ENCODE data around the gene CCDC68. TPM values are rescaled to one million over a fixed set of nuclear protein-coding genes. Genes with fewer than 3 reads are reported as not detected.

The CCDC68 gene
- total and polyA plus RNA-seq, 2 donors (not counting 3 experiments of a cell fraction or from before 2014, with no cell fraction given) = 0.72 to 1.0 TPM

DNA sequence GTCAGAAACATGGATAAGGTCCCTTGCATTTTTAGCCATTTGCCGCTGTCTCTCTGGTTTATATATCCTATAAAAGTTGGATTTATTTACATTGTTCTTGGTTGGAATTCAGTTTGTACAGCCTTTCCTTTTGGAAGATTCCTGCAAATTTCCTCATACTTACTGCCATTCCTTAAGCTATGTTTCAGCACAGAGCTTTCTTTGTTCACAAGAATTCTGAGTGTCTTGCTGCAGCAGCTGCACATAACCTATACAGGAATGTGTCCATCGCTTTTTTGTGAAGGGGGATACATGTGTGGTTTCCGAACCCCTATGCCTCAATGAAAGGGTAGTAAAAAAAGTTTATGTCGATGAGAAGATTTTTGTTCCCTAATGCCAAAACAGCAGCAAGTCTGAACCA is 48.3 kb upstream of the CCDC68 start:
- TF ChIP-seq POLR2AphosphoS5 (IDR thresholded peaks at IDR 0.05; ENCODE audit: insufficient read depth, low read depth, low read length) = no peak
- no peaks in the 10 kb centered on the region for H3K79me2 ChIP-seq (ENCODE audit: control insufficient read depth, insufficient read depth, low read length)
- H3K9me1 ChIP-seq (replicated peaks; ENCODE audit: control insufficient read depth, extremely low read depth, insufficient read depth, low read length) = no peaks in the 10 kb centered on the region
- no peaks in the 10 kb centered on the region for H3K4me1 ChIP-seq (ENCODE audit: control insufficient read depth, extremely low read depth, insufficient read depth, low read length)
- no peaks in the 10 kb centered on the region for H3K36me3 ChIP-seq (ENCODE audit: control insufficient read depth in 2 of 2, extremely low read depth in 1 of 2, insufficient read depth in 2 of 2, low read length in 2 of 2)
- intact Hi-C loops (cut with micrococcal nuclease) (no loop called here), dilution Hi-C loops (cut with MboI; ENCODE audit: extremely low pct_ligation_motif_present, low sequenced_read_pairs) (no loop called here)
- H3K9me3 ChIP-seq (replicated peaks; ENCODE audit: control insufficient read depth, insufficient read depth, low read length) = no peaks in the 10 kb centered on the region
- H3K9ac ChIP-seq (replicated peaks; ENCODE audit: extremely low read depth, insufficient read depth, low read length) = no peak overlapping the region
- H3K4me3 ChIP-seq (replicated peaks in 1 of 3; ENCODE audit: insufficient read depth in 1 of 3, low read depth in 1 of 3, low read length in 3 of 3) = no peak overlapping the region
- POLR2A ChIA-PET = no interaction called here
- H4K20me1 ChIP-seq (replicated peaks; ENCODE audit: control insufficient read depth, extremely low read depth, insufficient read depth, low read length) = no peaks in the 10 kb centered on the region
- H2AFZ ChIP-seq (ENCODE audit: low read depth, low read length) = no peak overlapping the region
- CTCF ChIA-PET = interaction anchor here (1.3 kb wide), 1 partner anchor 11 kb away, joined by 3 read pairs; no protein-coding TSS in a partner anchor
- FAIRE-seq (no peak), DNase-seq (ENCODE audit: low read depth, low spot score) (no peak)
- H3K27ac ChIP-seq (ENCODE audit: insufficient read depth, low read depth, low read length) = no peak overlapping the region
- no peak overlapping the region for H3K4me2 ChIP-seq (ENCODE audit: insufficient read depth, low read length)
- peaks cover 6 to 24% of the 10 kb centered on the region in 2 experiments for H3K27me3 ChIP-seq (ENCODE audit: control insufficient read depth in 2 of 2, insufficient read depth in 2 of 2, low read length in 2 of 2)
- no TSS peak for BruUV-seq (replicated peaks)

DNA sequence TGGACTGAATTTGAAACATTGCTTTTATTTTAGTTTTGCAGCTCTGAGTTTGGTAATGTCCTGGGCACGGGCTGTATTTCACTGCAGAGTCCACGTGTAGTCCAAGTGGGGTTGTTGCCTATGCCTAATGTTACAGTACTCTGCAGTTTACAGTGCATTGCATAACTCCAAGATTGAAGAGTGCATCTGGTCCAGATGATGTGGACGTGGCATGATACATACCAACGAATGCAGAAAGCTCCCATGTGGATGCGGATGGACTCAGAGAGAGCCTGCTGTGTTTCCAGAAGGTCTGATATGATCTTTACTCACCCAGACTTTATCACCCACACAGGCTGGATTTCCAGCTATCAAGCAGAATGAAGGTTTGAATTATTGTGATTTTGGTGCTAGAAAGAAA is 44.4 kb upstream of the CCDC68 start:
- Histone ChIP-seq H3K9ac (replicated peaks; ENCODE audit: extremely low read depth, insufficient read depth, low read length) (no peak overlapping the region), H3K27ac (ENCODE audit: insufficient read depth, low read depth, low read length) (no peak overlapping the region), H3K9me1 (replicated peaks; ENCODE audit: control insufficient read depth, extremely low read depth, insufficient read depth, low read length) (no peaks in the 10 kb centered on the region), H3K79me2 (ENCODE audit: control insufficient read depth, insufficient read depth, low read length) (no peaks in the 10 kb centered on the region), H3K9me3 (replicated peaks; ENCODE audit: control insufficient read depth, insufficient read depth, low read length) (no peaks in the 10 kb centered on the region), H2AFZ (ENCODE audit: low read depth, low read length) (no peak overlapping the region), H3K4me3 (replicated peaks in 1 of 3; ENCODE audit: insufficient read depth in 1 of 3, low read depth in 1 of 3, low read length in 3 of 3) (no peak overlapping the region), H4K20me1 (replicated peaks; ENCODE audit: control insufficient read depth, extremely low read depth, insufficient read depth, low read length) (no peaks in the 10 kb centered on the region), H3K27me3 (ENCODE audit: control insufficient read depth in 2 of 2, insufficient read depth in 2 of 2, low read length in 2 of 2) (peaks cover 4 to 16% of the 10 kb centered on the region in 2 experiments), H3K4me2 (ENCODE audit: insufficient read depth, low read length) (no peak overlapping the region), H3K36me3 (ENCODE audit: control insufficient read depth in 2 of 2, extremely low read depth in 1 of 2, insufficient read depth in 2 of 2, low read length in 2 of 2) (no peaks in the 10 kb centered on the region), H3K4me1 (ENCODE audit: control insufficient read depth, extremely low read depth, insufficient read depth, low read length) (no peaks in the 10 kb centered on the region)
- no peak for FAIRE-seq
- intact Hi-C loops (cut with micrococcal nuclease) (no loop called here), dilution Hi-C loops (cut with MboI; ENCODE audit: extremely low pct_ligation_motif_present, low sequenced_read_pairs) (no loop called here)
- ChIA-PET CTCF (interaction anchor here (0.9 to 1.1 kb wide), 3 partner anchors 21 to 324 kb away, joined by 3 read pairs; no protein-coding TSS in a partner anchor), POLR2A (no interaction called here)
- no peak for DNase-seq (ENCODE audit: low read depth, low spot score)
- no TSS peak for BruUV-seq (replicated peaks)
- TF ChIP-seq GATA2 (IDR thresholded peaks at IDR 0.05; ENCODE audit: insufficient read depth, insufficient read length, low read depth, low read length) (no peak), POLR2AphosphoS5 (IDR thresholded peaks at IDR 0.05; ENCODE audit: insufficient read depth, low read depth, low read length) (no peak), JUN (IDR thresholded peaks at IDR 0.05; ENCODE audit: borderline replicate concordance, insufficient read depth, insufficient read length, low read depth) (no peak), POLR2A (IDR thresholded peaks at IDR 0.05; ENCODE audit: low read depth, low read length) (no peak), MYC (IDR thresholded peaks at IDR 0.05; ENCODE audit: low read depth, low read length) (no peak), MAX (IDR thresholded peaks at IDR 0.05; ENCODE audit: insufficient read depth, insufficient read length) (no peak), FOS (IDR thresholded peaks at IDR 0.05; ENCODE audit: borderline replicate concordance, insufficient read depth, low read length) (no peak), EZH2 (IDR thresholded peaks at IDR 0.05; ENCODE audit: borderline replicate concordance, low read depth, low read length, severe bottlenecking) (no peak)
- TF ChIP-seq, protein P1, sequence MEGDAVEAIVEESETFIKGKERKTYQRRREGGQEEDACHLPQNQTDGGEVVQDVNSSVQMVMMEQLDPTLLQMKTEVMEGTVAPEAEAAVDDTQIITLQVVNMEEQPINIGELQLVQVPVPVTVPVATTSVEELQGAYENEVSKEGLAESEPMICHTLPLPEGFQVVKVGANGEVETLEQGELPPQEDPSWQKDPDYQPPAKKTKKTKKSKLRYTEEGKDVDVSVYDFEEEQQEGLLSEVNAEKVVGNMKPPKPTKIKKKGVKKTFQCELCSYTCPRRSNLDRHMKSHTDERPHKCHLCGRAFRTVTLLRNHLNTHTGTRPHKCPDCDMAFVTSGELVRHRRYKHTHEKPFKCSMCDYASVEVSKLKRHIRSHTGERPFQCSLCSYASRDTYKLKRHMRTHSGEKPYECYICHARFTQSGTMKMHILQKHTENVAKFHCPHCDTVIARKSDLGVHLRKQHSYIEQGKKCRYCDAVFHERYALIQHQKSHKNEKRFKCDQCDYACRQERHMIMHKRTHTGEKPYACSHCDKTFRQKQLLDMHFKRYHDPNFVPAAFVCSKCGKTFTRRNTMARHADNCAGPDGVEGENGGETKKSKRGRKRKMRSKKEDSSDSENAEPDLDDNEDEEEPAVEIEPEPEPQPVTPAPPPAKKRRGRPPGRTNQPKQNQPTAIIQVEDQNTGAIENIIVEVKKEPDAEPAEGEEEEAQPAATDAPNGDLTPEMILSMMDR (IDR thresholded peaks at IDR 0.05; ENCODE audit: extremely low read depth in 1 of 2, insufficient read depth in 1 of 2, low read depth in 1 of 2, low read length in 2 of 2) = no peak
